GM23338 (cell line): ENCODE data around the gene GMEB2.

Experiments
- CTCF ChIP-seq, 2 experiments: fragments of 200-600 bp in 1 of 2; sonication (generic) in 1 of 2; conservative IDR thresholded peaks; 2 replicates each; pipeline versions ENCODE4 v1.5.1 to v1.6.1; 2016 to 2017; ENCODE audit warnings: antibody characterized with exemption in 2 of 2, low read depth in 2 of 2, mild to moderate bottlenecking in 2 of 2, moderate library complexity in 1 of 2
- EZH2phosphoT487 ChIP-seq: fragments of 200-600 bp; sonication (generic); IDR thresholded peaks from one replicate; pipeline ENCODE4 v1.8.1; 2018; ENCODE audit warnings: antibody characterized with exemption; ENCODE audit not compliant: unreplicated experiment
- NANOG ChIP-seq: IDR thresholded peaks from 2 replicates; pipeline ENCODE4 v1.6.1; 2016; ENCODE audit warnings: antibody characterized with exemption, borderline replicate concordance
- REST ChIP-seq: IDR thresholded peaks from one replicate; pipeline ENCODE4 v1.6.1; 2018; ENCODE audit warnings: antibody characterized with exemption; ENCODE audit not compliant: unreplicated experiment

GRCh38 chr20:63655249-63655648, 28.3 kb upstream of the GMEB2 start:
- no peak for TF ChIP-seq EZH2phosphoT487
- no peak for TF ChIP-seq CTCF (conservative IDR thresholded peaks at IDR 0.05; ENCODE audit: low read depth in 2 of 2)
- TF ChIP-seq NANOG: no peak
- TF ChIP-seq REST: no peak
